ENCODE measurements around the gene PLP2. TPM values are rescaled to one million over a fixed set of nuclear protein-coding genes. Genes with fewer than 3 reads are reported as not detected.

PLP2 gene
- total RNA-seq, 1 donor from 2014 or later: 19.3 TPM

DNA sequence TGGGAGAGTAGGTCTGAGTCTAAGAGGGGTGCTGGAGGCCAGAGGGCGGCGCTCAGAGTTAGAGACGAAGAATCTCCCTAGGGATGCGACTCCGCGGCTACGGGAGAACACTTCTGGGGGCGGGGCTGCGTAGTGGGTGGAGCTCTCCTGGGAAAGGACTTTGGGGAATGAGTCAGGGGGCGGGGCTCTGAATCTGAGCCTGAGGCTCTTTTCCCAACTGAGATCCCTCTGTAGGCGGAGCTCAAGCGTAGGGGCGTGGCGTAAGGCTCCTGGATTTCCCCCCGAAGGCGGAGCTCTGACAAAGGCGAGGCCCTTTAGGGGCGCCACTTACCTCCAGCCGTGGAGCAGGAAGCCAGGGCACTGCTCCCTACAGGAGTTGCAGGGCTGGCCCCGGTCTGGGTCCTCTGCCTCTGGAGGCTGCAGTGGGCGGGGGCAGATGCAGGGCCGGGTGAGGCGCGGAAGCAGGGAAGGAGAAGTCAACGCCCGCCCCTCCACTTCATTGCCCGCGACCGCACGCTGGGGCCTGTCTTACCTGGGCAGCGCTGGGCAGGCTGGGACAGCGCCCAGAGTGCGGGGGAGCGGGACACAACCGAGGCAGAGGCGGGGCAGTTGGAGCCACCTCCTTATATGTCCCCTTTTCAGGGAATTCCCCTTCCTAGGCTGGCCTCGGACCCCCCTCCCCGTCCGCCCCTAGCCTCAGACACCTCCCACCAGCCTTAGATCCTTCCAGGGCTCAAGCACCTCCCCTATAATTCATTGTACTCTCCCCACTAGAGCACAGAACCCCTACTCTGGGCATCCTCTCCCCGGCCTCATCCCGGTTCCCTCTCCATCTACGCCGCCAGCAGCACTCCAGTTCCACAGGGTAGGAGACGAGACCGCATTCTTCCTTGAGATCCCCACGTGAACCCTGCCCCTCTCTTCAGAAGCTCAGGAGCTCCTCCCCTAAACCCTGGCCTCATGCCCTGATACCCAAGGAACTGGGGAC, 12.9 kb downstream of the PLP2 start:
- no peaks in the 10 kb centered on the region for H3K27me3 ChIP-seq (ENCODE audit: control insufficient read depth in 3 of 3, insufficient read depth in 3 of 3, low read length in 3 of 3)
- no peaks in the 10 kb centered on the region for H3K9me3 ChIP-seq (ENCODE audit: control insufficient read depth in 3 of 3, low read length in 3 of 3)
- peak overlapping the region; percentile 47 for H3K27ac ChIP-seq (ENCODE audit: low read depth, low read length)
- H3K36me3 ChIP-seq (ENCODE audit: control insufficient read depth in 3 of 3, insufficient read depth in 3 of 3, low read length in 3 of 3): peaks cover 6 to 15% (median 12%) of the 10 kb centered on the region in 3 donors
- peak overlapping the region in 2 of 3 donors; percentile 38 to 57 for H3K9ac ChIP-seq (ENCODE audit: low read depth in 1 of 3, low read length in 3 of 3)
- peaks cover 0 to 11% (median 9%) of the 10 kb centered on the region in 3 donors for H3K4me1 ChIP-seq (ENCODE audit: control insufficient read depth in 3 of 3, insufficient read depth in 3 of 3, low read length in 3 of 3)
- peak overlapping the region; percentile 42 to 59 (median 52) for H3K4me3 ChIP-seq (ENCODE audit: low read length in 3 of 3)

DNA sequence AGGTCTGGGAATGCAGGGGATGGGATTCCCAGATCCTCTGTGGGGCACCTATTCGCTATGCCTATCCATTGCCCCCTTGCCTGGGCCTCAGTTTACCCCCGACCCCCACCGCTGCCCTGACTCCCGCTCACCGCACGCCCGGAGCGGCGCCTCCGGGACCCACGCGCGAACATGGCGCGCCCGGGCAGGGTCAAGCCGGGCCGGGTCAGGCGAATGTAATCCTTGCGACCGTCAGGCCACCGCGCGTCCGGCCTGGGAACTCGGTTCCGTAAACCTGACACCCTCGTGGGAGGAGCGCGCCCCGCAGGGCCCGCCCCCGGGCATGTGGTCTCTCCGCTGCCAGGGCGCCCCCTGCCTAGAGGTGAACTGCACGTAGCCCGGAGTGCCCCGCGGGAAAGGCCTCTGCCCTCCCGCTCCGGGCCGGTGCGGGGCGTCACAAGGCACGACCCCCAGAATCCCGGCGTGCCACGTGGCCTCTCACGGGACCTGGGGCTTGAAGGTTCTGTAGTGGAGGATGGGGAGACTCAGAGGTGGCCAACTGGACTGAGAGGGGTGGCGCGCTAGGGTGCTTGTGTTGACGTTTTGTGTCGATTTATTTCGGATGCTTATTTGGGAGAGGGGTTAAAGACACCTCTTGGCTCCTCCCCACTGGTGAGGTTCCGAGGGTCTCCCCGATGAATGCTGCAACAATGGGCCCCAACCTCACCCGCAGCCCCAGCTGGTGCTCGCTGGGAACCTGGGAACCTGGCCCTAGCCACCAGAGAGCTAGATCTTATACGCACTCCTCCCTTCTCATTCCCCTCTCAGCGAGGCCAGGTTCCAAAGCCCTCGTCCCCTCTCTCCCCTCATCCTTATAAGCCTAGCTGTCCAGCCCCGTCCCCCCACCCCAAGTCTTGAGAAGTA, 14.7 kb downstream of the PLP2 start, which contains the start of gene PRICKLE3:
PRICKLE3 (minus strand) TSS at position 249 of the 903 bp plus-strand sequence; CDS start at position 173, 76 bp downstream.
- H3K4me1 ChIP-seq (ENCODE audit: control insufficient read depth in 3 of 3, insufficient read depth in 3 of 3, low read length in 3 of 3): peaks cover 0 to 15% (median 9%) of the 10 kb centered on the region in 3 donors
- peak within 1 kb of the TSS; percentile 79 for H3K27ac ChIP-seq (ENCODE audit: low read depth, low read length)
- H3K27me3 ChIP-seq (ENCODE audit: control insufficient read depth in 3 of 3, insufficient read depth in 3 of 3, low read length in 3 of 3): no peaks in the 10 kb centered on the region
- H3K4me3 ChIP-seq (ENCODE audit: low read length in 3 of 3): peak within 1 kb of the TSS; percentile 64 to 75 (median 72)
- H3K36me3 ChIP-seq (ENCODE audit: control insufficient read depth in 3 of 3, insufficient read depth in 3 of 3, low read length in 3 of 3): peaks cover 3 to 9% (median 8%) of the 10 kb centered on the region in 3 donors
- H3K9me3 ChIP-seq (ENCODE audit: control insufficient read depth in 3 of 3, low read length in 3 of 3): no peaks in the 10 kb centered on the region
- H3K9ac ChIP-seq (ENCODE audit: low read depth in 1 of 3, low read length in 3 of 3): peak within 1 kb of the TSS; percentile 72 to 86 (median 84)

DNA sequence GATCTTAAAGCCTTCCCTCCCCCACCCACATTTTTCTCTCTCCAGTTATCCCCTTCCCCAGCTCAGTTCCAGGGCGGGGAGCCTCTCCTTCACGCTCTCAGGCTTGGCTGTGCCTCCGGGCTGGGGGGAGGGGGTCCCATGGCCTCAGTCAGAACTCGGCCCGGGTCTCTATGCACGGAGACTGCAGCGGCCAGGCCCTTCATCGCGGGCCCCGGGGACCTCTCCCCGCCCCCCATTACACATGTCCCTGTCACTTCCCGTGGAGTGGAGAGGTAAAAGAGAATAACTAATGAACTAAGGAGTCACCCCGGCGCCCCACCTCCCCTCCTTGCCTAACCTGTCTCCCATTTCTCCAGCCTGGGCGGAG, 15.3 kb downstream of the PLP2 start:
- H3K9me3 ChIP-seq (ENCODE audit: control insufficient read depth in 3 of 3, low read length in 3 of 3): no peaks in the 10 kb centered on the region
- H3K27me3 ChIP-seq (ENCODE audit: control insufficient read depth in 3 of 3, insufficient read depth in 3 of 3, low read length in 3 of 3): no peaks in the 10 kb centered on the region
- H3K36me3 ChIP-seq (ENCODE audit: control insufficient read depth in 3 of 3, insufficient read depth in 3 of 3, low read length in 3 of 3): peaks cover 3 to 9% (median 8%) of the 10 kb centered on the region in 3 donors
- H3K4me1 ChIP-seq (ENCODE audit: control insufficient read depth in 3 of 3, insufficient read depth in 3 of 3, low read length in 3 of 3): peaks cover 0 to 15% (median 9%) of the 10 kb centered on the region in 3 donors
- H3K9ac ChIP-seq (ENCODE audit: low read depth in 1 of 3, low read length in 3 of 3): no peak overlapping the region
- H3K4me3 ChIP-seq (ENCODE audit: low read length in 3 of 3): no peak overlapping the region
- H3K27ac ChIP-seq (ENCODE audit: low read depth, low read length): peak overlapping the region; percentile 79

GRCh38 chrX:49187526-49187925, 15.8 kb downstream of the PLP2 start:
- no peak overlapping the region for H3K9ac ChIP-seq (ENCODE audit: low read depth in 1 of 3, low read length in 3 of 3)
- no peak overlapping the region for H3K4me3 ChIP-seq (ENCODE audit: low read length in 3 of 3)
- H3K36me3 ChIP-seq (ENCODE audit: control insufficient read depth in 3 of 3, insufficient read depth in 3 of 3, low read length in 3 of 3): peaks cover 0 to 5% (median 4%) of the 10 kb centered on the region in 3 donors
- peaks cover 0 to 15% (median 9%) of the 10 kb centered on the region in 3 donors for H3K4me1 ChIP-seq (ENCODE audit: control insufficient read depth in 3 of 3, insufficient read depth in 3 of 3, low read length in 3 of 3)
- H3K27ac ChIP-seq (ENCODE audit: low read depth, low read length): peak overlapping the region; percentile 79
- H3K9me3 ChIP-seq (ENCODE audit: control insufficient read depth in 3 of 3, low read length in 3 of 3): no peaks in the 10 kb centered on the region
- no peaks in the 10 kb centered on the region for H3K27me3 ChIP-seq (ENCODE audit: control insufficient read depth in 3 of 3, insufficient read depth in 3 of 3, low read length in 3 of 3)

GRCh38 chrX:49188468-49189076, 16.9 kb downstream of the PLP2 start:
- Histone ChIP-seq H3K9ac (ENCODE audit: low read depth in 1 of 3, low read length in 3 of 3) (no peak overlapping the region), H3K27ac (ENCODE audit: low read depth, low read length) (no peak overlapping the region)

DNA sequence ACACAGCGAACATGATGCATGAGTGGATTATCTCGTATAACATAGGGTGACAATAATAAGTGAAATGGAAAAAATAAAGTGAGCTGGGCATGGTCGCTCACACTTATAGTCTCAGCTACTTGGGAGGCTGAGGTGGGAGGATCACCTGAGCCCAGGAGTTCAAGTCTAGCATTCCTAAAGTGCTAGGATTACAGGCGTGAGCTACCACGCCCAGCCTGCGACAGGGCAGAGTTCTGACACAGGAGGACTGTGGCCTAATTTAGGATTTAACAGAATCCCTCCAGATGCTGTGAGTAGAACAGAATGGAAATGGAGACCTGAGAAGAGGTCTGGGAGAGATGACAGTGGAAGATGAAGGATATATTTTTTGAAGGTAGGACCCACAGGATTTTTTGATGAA, 17.9 kb downstream of the PLP2 start:
- Histone ChIP-seq H3K9ac (ENCODE audit: low read depth in 1 of 3, low read length in 3 of 3) (no peak overlapping the region), H3K27me3 (ENCODE audit: control insufficient read depth in 3 of 3, insufficient read depth in 3 of 3, low read length in 3 of 3) (no peaks in the 10 kb centered on the region), H3K36me3 (ENCODE audit: control insufficient read depth in 3 of 3, insufficient read depth in 3 of 3, low read length in 3 of 3) (no peaks in the 10 kb centered on the region), H3K4me3 (ENCODE audit: low read length in 3 of 3) (no peak overlapping the region), H3K9me3 (ENCODE audit: control insufficient read depth in 3 of 3, low read length in 3 of 3) (no peaks in the 10 kb centered on the region), H3K4me1 (ENCODE audit: control insufficient read depth in 3 of 3, insufficient read depth in 3 of 3, low read length in 3 of 3) (peaks cover 0 to 13% (median 9%) of the 10 kb centered on the region in 3 donors), H3K27ac (ENCODE audit: low read depth, low read length) (peak overlapping the region; percentile 7)

More at GRCh38 chrX:49188468-49189076, 16.9 kb downstream of the PLP2 start:
- Histone ChIP-seq H3K4me3 (ENCODE audit: low read length in 3 of 3) (no peak overlapping the region), H3K4me1 (ENCODE audit: control insufficient read depth in 3 of 3, insufficient read depth in 3 of 3, low read length in 3 of 3) (peaks cover 0 to 15% (median 9%) of the 10 kb centered on the region in 3 donors), H3K27me3 (ENCODE audit: control insufficient read depth in 3 of 3, insufficient read depth in 3 of 3, low read length in 3 of 3) (no peaks in the 10 kb centered on the region), H3K36me3 (ENCODE audit: control insufficient read depth in 3 of 3, insufficient read depth in 3 of 3, low read length in 3 of 3) (peaks cover 0 to 1% (median 0%) of the 10 kb centered on the region in 3 donors), H3K9me3 (ENCODE audit: control insufficient read depth in 3 of 3, low read length in 3 of 3) (no peaks in the 10 kb centered on the region)

GRCh38 chrX:49190821-49191573, 19.3 kb downstream of the PLP2 start:
- no peaks in the 10 kb centered on the region for H3K36me3 ChIP-seq (ENCODE audit: control insufficient read depth in 3 of 3, insufficient read depth in 3 of 3, low read length in 3 of 3)
- peak overlapping the region; percentile 77 for H3K27ac ChIP-seq (ENCODE audit: low read depth, low read length)
- peak overlapping the region; percentile 79 to 89 (median 80) for H3K9ac ChIP-seq (ENCODE audit: low read depth in 1 of 3, low read length in 3 of 3)
- H3K4me3 ChIP-seq (ENCODE audit: low read length in 3 of 3): peak overlapping the region; percentile 71 to 79 (median 72)
- no peaks in the 10 kb centered on the region for H3K9me3 ChIP-seq (ENCODE audit: control insufficient read depth in 3 of 3, low read length in 3 of 3)
- peaks cover 0 to 4% (median 3%) of the 10 kb centered on the region in 3 donors for H3K4me1 ChIP-seq (ENCODE audit: control insufficient read depth in 3 of 3, insufficient read depth in 3 of 3, low read length in 3 of 3)
- no peaks in the 10 kb centered on the region for H3K27me3 ChIP-seq (ENCODE audit: control insufficient read depth in 3 of 3, insufficient read depth in 3 of 3, low read length in 3 of 3)

- H3K27me3 ChIP-seq (ENCODE audit: control insufficient read depth in 3 of 3, insufficient read depth in 3 of 3, low read length in 3 of 3): no peaks in the 10 kb centered on the region
- H3K27ac ChIP-seq (ENCODE audit: low read depth, low read length): peak overlapping the region; percentile 77
- H3K36me3 ChIP-seq (ENCODE audit: control insufficient read depth in 3 of 3, insufficient read depth in 3 of 3, low read length in 3 of 3): no peaks in the 10 kb centered on the region
- H3K4me3 ChIP-seq (ENCODE audit: low read length in 3 of 3): peak overlapping the region; percentile 71 to 79 (median 72)
- H3K9ac ChIP-seq (ENCODE audit: low read depth in 1 of 3, low read length in 3 of 3): peak overlapping the region; percentile 79 to 89 (median 80)
- peaks cover 0 to 4% (median under 1%) of the 10 kb centered on the region in 3 donors for H3K4me1 ChIP-seq (ENCODE audit: control insufficient read depth in 3 of 3, insufficient read depth in 3 of 3, low read length in 3 of 3)
- H3K9me3 ChIP-seq (ENCODE audit: control insufficient read depth in 3 of 3, low read length in 3 of 3): no peaks in the 10 kb centered on the region
Measured at GRCh38 chrX:49191574-49192011, 19.9 kb downstream of the PLP2 start.

Measured in skeletal muscle tissue (tissue), 4 donors.